Activated CD4-positive, alpha-beta T cell treated with anti-CD3 and anti-CD28 coated beads, Interleukin-2, amount 50 U/mL, for 24 hours (primary cell): ENCODE data around the gene TRPM2.

Source experiments
- DNase-seq, 2 donors: peaks; one replicate each; pipeline ENCODE4 v3.0.0-alpha.2; 2020; ENCODE audit warnings: low read depth in 1 of 2, low spot score in 1 of 2

TRPM2 gene

DNA sequence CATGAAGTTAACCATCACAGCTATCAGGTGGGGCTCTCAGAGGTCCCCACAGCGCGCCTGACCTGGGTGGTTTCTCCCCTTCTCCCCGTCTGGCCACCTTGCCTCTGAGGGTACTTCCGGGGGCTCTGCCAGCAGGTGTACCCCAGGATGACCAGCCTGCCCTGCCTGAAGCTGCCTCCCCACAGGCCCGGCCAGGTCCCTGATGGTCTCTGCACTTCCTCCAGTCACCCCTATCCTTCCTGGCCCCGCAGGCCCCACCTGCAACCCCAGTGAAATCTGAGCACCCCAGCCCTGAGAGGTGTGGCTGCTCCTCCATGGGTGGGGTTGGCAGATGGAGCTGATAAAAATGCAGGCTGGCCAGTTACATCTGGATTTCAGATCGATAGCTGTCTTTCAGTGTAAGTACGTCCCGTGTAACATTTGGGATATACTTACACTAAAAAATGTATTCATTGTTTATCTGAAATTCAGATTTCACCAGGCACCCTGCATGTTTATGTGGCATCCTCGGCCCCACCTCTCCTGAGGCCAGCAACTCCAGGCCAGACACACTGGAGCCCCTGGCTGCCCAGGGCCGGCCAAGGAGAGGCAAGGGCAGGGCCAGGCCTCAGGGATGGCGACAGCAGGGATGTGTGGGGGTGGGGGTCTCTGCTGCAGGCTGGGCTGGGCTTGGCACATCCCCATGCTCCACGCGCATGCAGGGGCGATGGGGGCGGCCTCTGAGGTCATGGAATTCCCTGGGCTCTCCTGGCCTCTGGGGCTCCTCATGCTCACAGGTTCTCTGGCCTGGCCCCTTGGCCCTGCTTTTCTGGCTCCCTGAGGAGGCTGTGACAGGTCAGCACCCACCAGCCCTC lies 127.0 kb downstream of the TRPM2 start:
- no peak for DNase-seq

GRCh38 chr21:44482581-44483287 lies 129.3 kb downstream of the TRPM2 start:
- no peak for DNase-seq

DNA sequence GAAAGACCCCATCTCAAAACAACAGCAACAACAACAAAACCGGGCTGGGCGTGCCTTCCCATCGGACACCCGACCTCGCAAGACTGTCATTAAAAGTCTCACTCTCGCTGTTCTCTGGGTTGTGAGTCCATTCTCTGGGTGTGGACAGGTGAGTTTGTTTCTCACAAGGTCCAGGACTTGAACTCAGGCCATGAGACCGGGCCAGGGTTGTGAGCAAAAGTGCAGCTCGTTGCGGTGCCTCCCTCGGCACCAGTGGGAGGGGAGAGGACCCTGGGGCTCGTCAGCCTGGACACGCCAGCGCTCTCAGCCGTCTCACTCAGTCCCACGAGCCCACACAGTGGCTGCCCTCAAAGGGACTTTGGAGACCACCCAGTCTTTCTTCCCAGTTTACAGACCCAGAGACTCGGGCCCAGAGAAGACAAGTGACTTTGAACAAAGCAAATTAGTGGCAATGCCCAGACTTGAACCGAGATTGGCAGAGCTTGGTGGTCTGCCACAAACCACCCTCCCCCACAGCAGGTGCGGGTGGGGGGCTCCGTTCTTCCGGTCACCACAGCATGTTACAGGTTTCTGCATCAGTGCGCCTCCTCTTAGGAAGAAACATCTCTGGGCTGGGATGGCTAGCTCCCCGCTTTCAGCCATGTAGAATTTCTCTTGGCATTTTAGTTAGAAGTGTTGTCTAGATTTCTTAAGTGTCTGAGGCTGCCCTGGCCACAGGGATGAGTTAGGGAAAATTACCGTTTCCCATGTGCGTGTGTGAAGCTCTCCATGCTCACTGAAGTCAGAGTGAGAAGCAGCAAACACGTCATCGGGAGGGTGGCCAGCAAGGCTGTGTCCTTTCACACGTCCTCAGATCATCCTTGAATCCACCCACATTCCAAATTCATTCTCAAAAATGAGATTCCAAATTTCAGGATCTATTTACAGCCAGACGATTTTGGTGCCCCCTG lies 130.1 kb downstream of the TRPM2 start:
- no peak for DNase-seq

DNA sequence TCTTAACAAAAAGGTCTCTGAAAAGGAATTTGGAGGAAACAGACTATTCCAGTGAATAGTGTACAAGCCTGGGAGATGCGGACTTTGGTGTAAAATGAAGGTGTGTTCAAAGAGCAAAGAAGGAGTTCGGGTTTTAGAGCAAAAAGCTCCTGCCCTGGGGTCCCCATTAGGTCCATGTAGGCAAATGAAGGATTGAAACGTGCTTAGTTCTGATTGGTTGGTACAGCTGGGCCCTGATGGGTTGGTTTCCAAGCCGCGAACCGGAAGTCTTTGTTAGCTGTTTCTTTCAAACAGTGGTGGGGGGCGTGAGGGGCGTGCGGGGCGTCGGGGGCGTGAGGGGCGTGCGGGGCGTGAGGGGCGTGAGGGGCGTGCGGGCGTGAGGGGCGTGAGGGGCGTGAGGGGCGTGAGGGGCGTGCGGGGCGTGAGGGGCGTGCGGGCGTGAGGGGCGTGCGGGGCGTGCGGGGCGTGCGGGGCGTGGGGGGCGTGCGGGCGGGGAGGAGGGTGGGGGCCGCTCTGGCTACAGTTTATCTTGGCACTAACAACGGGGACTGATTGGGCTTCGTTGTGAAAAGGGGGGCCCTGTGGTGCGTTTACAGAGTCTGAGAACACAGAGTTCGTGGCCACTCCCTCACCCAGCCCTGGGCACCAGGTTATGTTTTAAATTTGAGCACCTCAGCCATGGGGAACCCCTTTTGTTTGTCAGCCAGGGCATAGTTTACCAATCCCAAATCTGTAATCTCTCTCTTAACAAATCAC lies 131.3 kb downstream of the TRPM2 start:
- no peak for DNase-seq

DNA sequence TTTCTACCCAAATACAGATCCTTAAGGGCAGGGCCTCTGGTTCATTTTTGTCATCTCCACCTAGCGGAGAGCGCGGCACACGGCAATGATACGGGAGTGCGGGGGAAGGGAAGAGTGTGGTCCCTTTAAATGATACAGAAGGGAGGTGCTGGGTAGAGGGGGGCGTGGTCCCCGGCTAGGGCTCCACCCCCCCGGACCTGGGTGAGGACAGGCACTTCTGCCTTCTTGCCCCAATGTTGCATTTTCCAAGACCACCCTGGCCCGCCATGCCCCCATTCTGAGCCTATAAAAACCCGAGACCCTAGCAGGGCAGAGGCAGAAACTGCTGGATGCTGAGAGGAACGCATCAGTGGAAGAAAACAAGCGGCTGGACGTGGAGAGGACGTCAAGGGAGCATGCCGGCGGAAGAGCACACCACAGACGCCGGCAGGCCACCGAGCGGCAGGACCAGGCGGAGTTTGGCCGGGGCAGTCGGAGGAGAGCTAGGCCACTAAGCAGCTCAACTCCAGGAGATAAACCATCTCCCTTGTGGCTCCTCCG lies 131.9 kb downstream of the TRPM2 start:
- peak in 1 of 2 donors; percentile 32 for DNase-seq

DNA sequence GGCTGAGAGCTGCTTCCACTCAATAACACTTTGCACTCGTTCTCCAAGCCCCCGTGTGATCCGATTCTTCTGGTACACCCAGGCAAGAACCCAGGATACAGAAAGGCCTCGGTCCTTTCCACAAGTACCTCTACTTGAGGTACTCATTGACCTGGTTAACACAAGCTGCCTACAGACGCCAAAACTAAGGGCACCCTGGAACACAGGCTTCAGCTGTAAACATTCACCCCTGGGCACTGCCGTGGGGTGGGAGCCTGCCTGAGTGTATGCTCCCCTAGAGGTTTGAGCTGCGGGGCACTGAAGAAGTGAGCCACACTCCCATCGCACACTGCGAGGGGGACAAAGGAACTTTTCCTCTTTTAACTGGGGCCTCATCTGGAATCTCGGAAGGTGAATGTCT lies 132.4 kb downstream of the TRPM2 start:
- no peak for DNase-seq

DNA sequence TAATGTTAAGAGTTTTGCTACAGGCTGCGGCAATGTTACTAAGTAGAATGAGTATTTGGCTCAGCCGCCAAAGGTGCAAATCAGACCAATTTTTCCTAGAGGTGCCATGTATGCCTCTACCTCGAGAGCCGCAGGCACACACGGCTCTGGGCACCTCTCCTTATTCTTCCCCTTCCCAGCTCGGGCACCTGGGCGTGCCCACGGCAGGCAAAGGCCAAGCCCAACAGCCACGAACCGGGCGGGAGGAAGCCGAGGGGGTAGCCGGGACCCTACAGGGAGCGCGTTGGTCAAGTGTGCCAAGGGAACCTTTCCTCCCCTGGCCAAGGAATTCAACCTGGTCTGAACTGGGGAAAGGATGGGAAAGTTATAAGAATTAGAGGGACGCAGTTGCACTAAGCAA lies 132.9 kb downstream of the TRPM2 start:
- no peak for DNase-seq

- DNase-seq: peak in 1 of 2 donors; percentile 30
Observed at GRCh38 chr21:44487831-44488230, 134.4 kb downstream of the TRPM2 start.

DNA sequence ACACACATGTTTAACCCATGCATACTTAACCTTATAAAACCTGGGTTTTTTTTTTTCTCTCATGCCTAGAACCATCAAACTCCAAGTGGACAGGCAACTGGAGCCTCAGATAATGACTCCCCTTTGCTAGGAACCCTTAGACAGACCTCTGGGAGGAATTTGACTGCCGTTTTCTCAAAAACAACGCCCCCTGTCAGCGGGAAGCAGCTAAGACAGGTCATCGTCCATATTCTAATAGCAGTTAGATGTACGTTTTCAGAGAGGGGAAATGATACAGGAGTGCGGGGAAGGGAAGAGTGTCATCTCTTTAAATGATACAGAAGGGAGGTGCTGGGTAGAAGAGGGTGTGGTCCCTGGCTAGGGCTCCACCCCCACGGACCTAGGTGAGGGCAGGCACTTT lies 136.5 kb downstream of the TRPM2 start:
- no peak for DNase-seq

- no peak for DNase-seq
Observed at GRCh38 chr21:44490405-44490804, 137.0 kb downstream of the TRPM2 start.

- DNase-seq: no peak
Observed at GRCh38 chr21:44490816-44491215, 137.4 kb downstream of the TRPM2 start.
